GM12801 (cell line): ENCODE data around the gene PLSCR4.

Source experiments
- TF ChIP-seq, protein P1 (sequence below): IDR thresholded peaks from one replicate; pipeline ENCODE4 v1.5.1; 2011; ENCODE audit warnings: control low read depth; ENCODE audit not compliant: insufficient read length; ENCODE audit errors: extremely low read depth

PLSCR4 gene

GRCh38 chr3:146157325-146158060, 93.4 kb downstream of the PLSCR4 start:
- TF ChIP-seq, protein P1, sequence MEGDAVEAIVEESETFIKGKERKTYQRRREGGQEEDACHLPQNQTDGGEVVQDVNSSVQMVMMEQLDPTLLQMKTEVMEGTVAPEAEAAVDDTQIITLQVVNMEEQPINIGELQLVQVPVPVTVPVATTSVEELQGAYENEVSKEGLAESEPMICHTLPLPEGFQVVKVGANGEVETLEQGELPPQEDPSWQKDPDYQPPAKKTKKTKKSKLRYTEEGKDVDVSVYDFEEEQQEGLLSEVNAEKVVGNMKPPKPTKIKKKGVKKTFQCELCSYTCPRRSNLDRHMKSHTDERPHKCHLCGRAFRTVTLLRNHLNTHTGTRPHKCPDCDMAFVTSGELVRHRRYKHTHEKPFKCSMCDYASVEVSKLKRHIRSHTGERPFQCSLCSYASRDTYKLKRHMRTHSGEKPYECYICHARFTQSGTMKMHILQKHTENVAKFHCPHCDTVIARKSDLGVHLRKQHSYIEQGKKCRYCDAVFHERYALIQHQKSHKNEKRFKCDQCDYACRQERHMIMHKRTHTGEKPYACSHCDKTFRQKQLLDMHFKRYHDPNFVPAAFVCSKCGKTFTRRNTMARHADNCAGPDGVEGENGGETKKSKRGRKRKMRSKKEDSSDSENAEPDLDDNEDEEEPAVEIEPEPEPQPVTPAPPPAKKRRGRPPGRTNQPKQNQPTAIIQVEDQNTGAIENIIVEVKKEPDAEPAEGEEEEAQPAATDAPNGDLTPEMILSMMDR = no peak

GRCh38 chr3:146156666-146157314, 94.1 kb downstream of the PLSCR4 start:
- TF ChIP-seq, protein P1 = no peak

- TF ChIP-seq, protein P1 = no peak
Measured at GRCh38 chr3:146156095-146156494, 94.8 kb downstream of the PLSCR4 start.

DNA sequence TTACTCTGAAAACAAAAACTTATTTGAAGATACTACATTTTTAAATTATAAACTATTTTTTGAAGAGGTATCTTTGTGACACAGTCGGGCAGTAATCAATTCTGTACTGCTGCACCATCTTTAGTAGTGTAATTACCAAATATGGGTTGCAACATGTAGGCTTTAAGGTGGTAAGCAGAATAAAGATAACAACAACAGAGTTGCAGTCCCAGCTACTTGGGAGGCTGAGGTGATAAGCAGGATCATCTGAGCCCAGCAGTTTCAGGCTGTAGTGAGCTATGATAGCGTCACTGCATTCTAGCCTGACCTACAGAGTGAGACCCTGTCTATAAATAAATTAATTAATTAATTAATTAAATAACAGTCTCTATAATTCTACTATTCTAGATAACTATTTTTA, 95.9 kb downstream of the PLSCR4 start:
- TF ChIP-seq, protein P1 = no peak

DNA sequence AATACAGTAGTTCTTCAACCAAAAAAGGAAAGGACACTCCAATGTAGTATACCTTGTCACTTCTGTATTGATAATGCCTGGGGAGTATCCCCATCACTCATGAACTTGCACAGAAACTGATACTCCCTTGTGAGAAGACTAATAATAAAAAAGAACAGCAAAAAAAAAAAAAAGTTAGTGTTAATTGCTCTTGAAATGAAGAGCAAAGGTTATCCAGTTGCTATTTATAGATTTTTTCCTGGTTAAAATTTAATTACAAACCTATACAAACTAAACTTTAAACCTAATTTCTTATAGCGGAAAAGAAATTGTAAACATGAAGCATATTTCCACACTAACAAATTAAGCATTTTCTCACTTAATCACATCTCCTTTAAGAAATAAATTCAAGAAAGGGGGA, 96.6 kb downstream of the PLSCR4 start:
- TF ChIP-seq, protein P1 = no peak

DNA sequence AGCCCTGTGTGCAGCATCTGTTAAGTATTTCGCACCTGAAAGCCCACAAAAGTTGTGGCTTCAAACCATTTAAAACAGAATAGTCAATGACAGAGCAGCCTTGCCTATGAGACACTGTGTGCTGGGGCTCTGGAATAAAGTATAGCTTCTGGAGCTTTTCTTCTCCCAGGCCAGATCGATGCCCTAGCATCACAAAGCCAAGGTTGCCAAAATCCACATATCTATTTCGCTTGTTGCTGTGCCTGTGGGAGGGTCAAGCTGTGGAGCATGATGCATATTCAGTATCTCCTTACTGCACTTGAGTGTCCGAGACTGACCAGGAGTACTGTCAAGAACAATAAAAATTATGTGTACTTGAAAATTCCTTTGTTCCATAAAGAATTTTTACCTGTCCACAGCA, 97.5 kb downstream of the PLSCR4 start:
- TF ChIP-seq, protein P1 = no peak

GRCh38 chr3:146152834-146153233, 98.1 kb downstream of the PLSCR4 start:
- TF ChIP-seq, protein P1 = no peak
